Activated gamma-delta T cell (primary cell): ENCODE results near the gene GBGT1.
A peak's percentile ranks its signal among the peaks of the same experiment; 100 is the strongest.

Experiments used
- DNase-seq: peaks from one replicate; lab custom pipeline; 2025; lab: John Stamatoyannopoulos, UW

GBGT1 gene

GRCh38 chr9:133125941-133126696, 37.6 kb downstream of the GBGT1 start:
- DNase-seq: no peak

GRCh38 chr9:133124907-133125275, 38.8 kb downstream of the GBGT1 start:
- DNase-seq: no peak

GRCh38 chr9:133124123-133124906, 39.4 kb downstream of the GBGT1 start:
- no peak for DNase-seq

GRCh38 chr9:133122935-133123611, 40.6 kb downstream of the GBGT1 start:
- DNase-seq: no peak

GRCh38 chr9:133122605-133122934, 41.1 kb downstream of the GBGT1 start:
- no peak for DNase-seq

GRCh38 chr9:133121915-133122550, 41.7 kb downstream of the GBGT1 start:
- DNase-seq: no peak

- peak; percentile 88 for DNase-seq
These were observed 42.4 kb downstream of the GBGT1 start, which contains the start of gene RALGDS for GRCh38 chr9:133121198-133121914. TSS of gene RALGDS (minus strand) at chr9:133121240. CDS start at chr9:133121154, 86 bp downstream.

DNA sequence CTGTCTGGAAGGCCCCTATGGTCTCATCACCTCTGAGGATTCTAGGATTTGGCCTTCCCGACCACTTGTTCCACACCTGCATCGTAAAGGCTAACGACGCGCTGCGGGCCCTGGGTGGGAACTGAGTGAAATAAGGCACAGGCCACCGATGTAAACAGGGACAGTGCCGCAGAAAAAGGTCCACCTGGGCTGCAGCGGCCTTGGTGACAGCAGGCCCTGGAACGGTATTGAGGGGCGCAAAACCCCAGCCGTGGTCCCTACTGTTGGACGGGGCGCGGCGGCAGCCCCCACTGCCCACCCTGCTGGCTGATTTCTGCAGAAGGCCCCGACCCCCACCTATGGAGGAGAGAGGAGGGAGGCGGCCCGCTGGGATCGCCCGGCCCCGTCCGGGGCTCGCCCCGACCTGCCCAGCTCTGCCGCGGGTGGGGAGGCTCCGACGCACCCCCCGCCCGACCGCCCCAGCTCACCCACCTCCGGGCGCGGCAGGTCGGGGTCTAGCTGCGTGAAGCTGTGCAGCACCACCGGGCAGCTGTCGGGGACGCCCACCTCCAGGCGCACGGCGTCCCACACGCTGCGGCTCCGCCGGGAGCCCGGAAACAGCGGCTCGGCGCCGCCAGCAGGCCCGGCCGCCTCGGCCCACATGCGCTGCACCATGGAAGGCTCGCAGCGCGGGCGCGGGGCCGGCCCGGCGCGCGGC, 43.1 kb downstream of the GBGT1 start:
- DNase-seq: no peak

DNA sequence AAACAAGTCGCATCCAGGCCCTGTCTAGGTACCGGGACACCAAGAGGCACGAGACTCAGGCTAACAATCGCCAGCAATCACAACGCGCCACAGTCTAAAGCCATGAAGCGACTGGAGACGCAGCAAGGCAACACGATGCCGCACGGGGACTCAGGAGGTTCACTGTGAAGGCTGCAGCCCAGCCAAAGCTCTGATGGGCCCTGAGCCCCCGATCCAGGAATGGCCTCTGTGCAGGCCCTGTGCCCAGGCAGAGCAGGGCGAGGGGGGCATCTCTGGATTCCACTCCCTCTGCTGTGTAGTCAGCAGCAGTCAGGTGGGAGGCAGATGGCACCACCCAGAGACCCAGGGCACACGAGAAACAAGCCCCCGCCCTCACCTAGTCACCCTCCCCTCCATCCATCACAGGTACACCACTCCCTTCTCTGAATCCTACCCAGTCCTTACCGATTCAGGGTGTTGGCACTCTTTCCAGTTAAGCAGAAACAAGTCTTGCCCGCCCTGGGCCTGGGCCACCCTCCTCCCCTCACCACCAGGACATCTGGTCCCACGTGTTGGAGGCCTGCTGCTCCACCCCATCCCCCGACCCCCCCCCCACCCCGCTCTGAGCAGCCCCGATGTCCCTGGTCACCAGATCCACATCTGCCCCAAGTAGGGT, 43.7 kb downstream of the GBGT1 start:
- no peak for DNase-seq

GRCh38 chr9:133119103-133119845, 44.4 kb downstream of the GBGT1 start:
- DNase-seq: no peak

DNA sequence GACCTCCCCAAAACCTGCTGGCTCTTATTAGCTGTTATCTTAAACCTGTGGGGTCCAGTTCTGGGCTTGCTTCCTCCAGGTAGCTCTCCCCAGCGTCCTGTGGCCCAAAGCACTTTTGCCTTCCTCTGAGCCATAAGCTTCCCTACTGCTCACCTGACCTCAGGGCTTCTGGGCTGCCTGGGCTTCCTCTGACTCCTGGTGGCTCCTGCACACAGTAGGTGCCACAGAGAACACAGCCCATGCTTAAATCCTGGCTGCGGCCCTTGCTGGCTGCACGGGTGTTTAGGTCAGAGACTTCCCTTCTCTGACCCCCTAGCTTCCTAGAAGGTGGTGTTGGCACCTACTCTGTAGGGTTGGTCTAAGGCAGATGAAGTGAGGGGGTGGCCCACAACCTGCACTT, 45.1 kb downstream of the GBGT1 start:
- DNase-seq: no peak

DNA sequence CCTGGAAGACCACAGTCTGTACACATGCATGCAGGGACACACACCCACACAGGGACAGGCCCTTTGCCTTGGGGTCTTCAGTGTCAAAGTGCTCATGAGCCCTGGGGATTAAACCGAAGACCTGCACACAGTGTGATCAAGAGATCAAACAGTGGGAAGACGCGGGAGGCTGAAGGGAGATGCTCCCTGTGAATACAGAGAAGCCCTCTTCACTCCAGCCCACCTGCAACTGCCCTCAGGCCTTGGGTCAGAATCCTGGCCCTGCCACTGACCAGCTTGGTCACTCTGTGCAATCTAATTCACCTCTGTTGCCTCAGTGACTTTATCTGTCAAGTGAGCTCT, 45.6 kb downstream of the GBGT1 start:
- no peak for DNase-seq

- no peak for DNase-seq
These were observed 46.2 kb downstream of the GBGT1 start for GRCh38 chr9:133117271-133118178.

DNA sequence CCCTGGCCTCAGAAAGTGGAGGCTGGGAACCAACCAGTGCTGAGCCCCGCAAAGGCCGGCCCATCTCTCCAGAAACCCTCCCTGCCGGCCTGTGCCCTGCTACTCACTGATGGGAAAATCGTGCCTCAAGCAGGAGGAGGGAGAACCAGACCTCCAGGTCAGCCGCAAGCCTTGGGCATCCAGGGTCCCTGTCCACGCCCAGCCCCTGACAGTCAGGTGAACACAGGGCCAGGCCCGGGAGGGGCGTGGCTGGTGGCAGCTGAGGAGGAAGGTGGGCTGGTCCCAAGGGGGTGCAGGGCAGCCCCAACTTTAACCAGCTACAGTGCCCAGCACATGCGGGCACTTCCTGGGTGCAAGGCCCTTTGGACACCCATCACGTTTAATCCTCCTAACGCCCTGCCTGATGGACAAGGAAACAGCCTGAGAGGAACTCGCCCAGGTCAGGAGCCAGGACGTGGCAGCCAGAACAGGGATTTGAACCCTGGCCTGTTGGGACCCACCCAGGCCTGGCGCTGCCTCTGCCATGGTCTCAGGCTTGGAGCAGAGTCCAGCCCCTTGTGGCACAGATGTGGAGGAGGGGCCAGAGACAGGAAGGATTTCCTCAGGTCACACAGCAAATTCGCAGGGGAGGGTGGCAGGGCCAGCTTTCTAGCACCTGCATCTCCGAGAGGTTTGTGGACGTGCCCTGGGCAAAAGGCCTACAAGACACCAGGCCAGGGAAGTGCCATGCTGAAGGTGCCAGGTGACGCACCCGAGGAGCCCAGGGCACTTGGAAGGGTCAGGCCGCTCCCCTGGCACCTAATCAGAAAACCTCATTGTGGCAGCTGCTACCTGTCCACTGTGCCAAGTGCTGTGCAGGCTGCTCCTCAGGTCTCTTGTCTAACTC, 47.1 kb downstream of the GBGT1 start:
- DNase-seq: no peak

DNA sequence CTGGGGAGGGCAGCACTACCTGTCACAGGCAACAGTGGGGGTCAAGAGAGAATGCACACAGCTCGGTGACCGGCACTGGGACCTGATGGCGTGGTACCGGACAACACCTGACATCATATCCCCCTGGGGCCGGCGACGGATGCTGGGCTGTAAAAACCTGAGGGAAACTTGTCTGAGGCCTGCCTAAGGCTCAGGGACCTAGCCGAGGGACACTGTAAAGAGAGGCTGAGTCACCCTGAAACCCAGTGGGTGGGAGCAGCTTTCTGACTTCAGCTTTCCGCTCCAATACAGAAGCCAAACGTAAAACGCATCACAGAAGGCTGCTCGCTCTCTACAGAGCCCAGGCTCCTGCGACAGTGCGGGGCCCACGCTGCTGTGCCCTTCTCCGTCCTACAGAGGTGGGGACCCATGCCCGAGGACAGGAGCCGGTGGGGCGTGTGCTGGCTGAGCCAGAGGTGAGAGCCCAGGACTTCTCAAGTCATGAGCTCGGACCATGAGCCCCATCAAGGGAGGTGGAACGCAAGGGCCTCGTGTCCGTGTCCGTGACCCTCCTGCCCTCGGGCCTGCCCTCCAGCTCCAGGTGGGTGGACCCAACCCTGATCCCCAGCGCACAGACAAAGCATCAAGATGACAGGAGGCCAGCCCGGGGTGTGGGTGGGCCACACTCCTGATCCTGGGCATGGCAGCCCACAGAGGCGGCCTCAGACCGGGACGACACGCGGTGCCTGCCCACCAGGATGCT, 47.9 kb downstream of the GBGT1 start:
- DNase-seq: no peak

DNA sequence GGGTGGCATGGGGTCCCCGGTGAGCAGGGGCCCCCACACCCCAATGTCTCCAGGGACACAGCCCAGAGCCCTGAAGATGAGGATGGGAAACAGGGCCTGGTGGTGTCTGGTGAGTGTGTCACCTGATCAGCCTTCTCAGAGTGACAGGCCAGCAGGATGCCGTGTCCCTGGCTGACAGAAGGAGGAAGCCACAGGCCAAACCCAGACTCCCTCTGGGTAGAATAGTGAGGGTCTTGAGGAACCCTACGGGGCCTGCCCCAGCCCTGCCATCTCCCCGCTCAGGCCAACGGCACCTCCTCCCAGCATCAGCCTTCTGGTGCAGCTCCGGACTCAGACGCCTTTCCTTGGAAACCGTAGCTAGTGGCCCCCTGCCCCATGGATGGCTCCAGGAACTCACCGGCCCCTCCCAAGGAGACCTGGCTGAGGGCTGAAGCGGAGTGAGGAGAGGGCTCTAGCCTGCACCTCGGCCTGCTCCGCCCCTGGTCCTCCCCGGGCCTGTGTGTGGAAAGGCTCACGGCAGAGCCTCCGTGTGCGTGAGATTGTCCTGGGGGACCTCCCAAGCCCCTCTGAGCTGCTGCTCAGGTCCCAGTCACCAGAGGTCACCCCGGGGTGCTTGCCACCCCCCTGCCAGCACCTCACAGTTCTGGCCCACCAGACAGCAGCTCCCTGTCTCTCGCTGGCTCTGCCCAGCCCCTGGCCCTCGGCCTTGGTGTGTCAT, 48.7 kb downstream of the GBGT1 start:
- DNase-seq: no peak
